Measurements from ENCODE around the gene TUBB3. TPM values are rescaled to one million over a fixed set of nuclear protein-coding genes. Genes with fewer than 3 reads are reported as not detected.

TUBB3 gene
- total and polyA plus RNA-seq, 9 of the 15 experiments (the other 6 are each of a cell fraction or from before 2014, with no cell fraction given), result 0.18 to 12.5 (median 5.0) TPM

- TF ChIP-seq ZNF609 (CRISPR knock-in tag; IDR thresholded peaks at IDR 0.05; ENCODE audit: borderline replicate concordance) (no peak), ZNF699 (CRISPR knock-in tag; IDR thresholded peaks at IDR 0.05; ENCODE audit: insufficient replicate concordance) (no peak), ZNF263 (CRISPR knock-in tag; IDR thresholded peaks at IDR 0.05; ENCODE audit: borderline replicate concordance) (no peak), SIN3A (IDR thresholded peaks at IDR 0.05; ENCODE audit: borderline replicate concordance in 2 of 2, control insufficient read depth in 1 of 2, low read depth in 2 of 2, low read length in 2 of 2) (peak in 1 of 2 experiments; percentile 61; a peak in 1 of 4 replicates), ZNF518B (CRISPR knock-in tag; IDR thresholded peaks at IDR 0.05) (no peak), MCM2 (IDR thresholded peaks at IDR 0.05; ENCODE audit: low read depth) (no peak), RB1 (IDR thresholded peaks at IDR 0.05; ENCODE audit: low read depth) (0 out of 2 replicates have a peak, but pooled peaks have one; percentile 50), ZNF143 (CRISPR knock-in tag; IDR thresholded peaks at IDR 0.05) (no peak), TSC22D4 (tag; IDR thresholded peaks at IDR 0.05) (no peak), IRF9 (tag; IDR thresholded peaks at IDR 0.05) (no peak), XRCC3 (IDR thresholded peaks at IDR 0.05) (no peak), PHTF2 (CRISPR knock-in tag; IDR thresholded peaks at IDR 0.05) (no peak), ELK1 (CRISPR knock-in tag; IDR thresholded peaks at IDR 0.05) (no peak), HNRNPL (IDR thresholded peaks at IDR 0.05; ENCODE audit: low read depth, low read length) (no peak), USF1 (CRISPR knock-in tag; IDR thresholded peaks at IDR 0.05) (0 out of 2 replicates have a peak, but pooled peaks have one; percentile 15)
These were observed 4.4 kb upstream of the TUBB3 start, which contains the start of gene MC1R (continued) for GRCh38 chr16:89918453-89919347.

Data from K562 (cell line).